Measurements from ENCODE around the gene MGAT4B.

DNA sequence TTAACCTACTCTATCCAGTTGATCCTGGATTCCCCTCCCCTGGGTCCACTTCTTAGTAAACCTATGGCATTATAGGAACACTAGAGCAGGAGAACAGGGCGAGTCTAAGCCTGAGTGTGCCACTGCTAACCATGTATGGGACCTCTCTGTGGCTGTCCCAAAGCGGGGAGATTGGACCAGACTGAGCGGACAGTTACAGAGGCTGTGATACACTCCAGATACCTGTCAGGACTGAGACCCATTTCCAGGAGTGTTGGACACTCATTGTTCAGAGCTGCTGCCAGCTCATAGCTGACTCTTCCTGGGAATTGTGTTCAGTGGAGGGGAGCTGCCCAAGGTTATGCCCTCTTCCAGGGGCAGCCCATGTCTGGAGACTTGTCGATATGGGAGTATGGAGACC is 24.8 kb downstream of the MGAT4B start:
- TF ChIP-seq YY1 (IDR thresholded peaks at IDR 0.05) (no peak), TAF1 (conservative IDR thresholded peaks at IDR 0.05) (no peak), CTCF (IDR thresholded peaks at IDR 0.05; ENCODE audit: low read depth, low read length, missing input control) (no peak), MAX (IDR thresholded peaks at IDR 0.05) (no peak)
- TF ChIP-seq, protein P1, sequence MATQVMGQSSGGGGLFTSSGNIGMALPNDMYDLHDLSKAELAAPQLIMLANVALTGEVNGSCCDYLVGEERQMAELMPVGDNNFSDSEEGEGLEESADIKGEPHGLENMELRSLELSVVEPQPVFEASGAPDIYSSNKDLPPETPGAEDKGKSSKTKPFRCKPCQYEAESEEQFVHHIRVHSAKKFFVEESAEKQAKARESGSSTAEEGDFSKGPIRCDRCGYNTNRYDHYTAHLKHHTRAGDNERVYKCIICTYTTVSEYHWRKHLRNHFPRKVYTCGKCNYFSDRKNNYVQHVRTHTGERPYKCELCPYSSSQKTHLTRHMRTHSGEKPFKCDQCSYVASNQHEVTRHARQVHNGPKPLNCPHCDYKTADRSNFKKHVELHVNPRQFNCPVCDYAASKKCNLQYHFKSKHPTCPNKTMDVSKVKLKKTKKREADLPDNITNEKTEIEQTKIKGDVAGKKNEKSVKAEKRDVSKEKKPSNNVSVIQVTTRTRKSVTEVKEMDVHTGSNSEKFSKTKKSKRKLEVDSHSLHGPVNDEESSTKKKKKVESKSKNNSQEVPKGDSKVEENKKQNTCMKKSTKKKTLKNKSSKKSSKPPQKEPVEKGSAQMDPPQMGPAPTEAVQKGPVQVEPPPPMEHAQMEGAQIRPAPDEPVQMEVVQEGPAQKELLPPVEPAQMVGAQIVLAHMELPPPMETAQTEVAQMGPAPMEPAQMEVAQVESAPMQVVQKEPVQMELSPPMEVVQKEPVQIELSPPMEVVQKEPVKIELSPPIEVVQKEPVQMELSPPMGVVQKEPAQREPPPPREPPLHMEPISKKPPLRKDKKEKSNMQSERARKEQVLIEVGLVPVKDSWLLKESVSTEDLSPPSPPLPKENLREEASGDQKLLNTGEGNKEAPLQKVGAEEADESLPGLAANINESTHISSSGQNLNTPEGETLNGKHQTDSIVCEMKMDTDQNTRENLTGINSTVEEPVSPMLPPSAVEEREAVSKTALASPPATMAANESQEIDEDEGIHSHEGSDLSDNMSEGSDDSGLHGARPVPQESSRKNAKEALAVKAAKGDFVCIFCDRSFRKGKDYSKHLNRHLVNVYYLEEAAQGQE (IDR thresholded peaks at IDR 0.05), result no peak
